Body of pancreas (tissue), 4 donors: ENCODE measurements around the gene GALNT9.

ENCODE experiments used
- CTCF ChIP-seq, 7 experiments: fragments of 450-650 bp in 4 of 7; fragments of 200-600 bp in 3 of 7; sonication (generic) in 3 of 7; IDR thresholded peaks; one replicate each; pipeline ENCODE4 v1.5.1; 2016 to 2019; ENCODE audit warnings: antibody characterized with exemption in 7 of 7
- POLR2A ChIP-seq, 3 donors: fragments of 450-650 bp; IDR thresholded peaks; one replicate each; pipeline ENCODE4 v1.6.1; 2016; ENCODE audit warnings: antibody characterized with exemption in 3 of 3, mild to moderate bottlenecking in 2 of 3

- TF ChIP-seq POLR2A (IDR thresholded peaks at IDR 0.05) (no peak), CTCF (IDR thresholded peaks at IDR 0.05) (no peak)
Measured at GRCh38 chr12:132356691-132357622, 27.6 kb upstream of the GALNT9 start.
